Limb (tissue), 2 donors: ENCODE measurements around the gene AFAP1L1.

Source experiments
- DNase-seq, 2 donors: peaks; one replicate each; pipeline ENCODE4 v3.0.0-alpha.2; 2016; ENCODE audit errors: extremely low spot score in 2 of 2

The AFAP1L1 gene

DNA sequence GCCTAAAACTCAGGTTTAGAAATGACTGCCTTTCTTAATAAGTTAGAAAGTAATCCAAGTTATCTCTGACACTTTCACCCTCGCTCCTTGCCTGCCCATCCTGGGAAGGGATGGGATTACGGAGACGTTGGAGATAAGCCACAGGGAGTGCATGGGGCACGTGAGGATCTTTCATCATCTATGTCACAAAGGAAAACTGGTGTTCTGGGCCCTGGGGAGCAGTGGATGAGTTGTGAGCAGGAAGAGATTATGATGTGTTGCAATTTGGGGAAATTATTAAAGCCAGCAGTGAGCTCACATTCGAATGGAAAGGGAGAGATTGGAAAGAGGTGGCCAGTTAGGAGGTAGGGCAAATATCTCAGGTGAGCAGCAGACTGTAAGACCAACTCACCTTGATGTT, 12.8 kb downstream of the AFAP1L1 start:
- no peak for DNase-seq

DNA sequence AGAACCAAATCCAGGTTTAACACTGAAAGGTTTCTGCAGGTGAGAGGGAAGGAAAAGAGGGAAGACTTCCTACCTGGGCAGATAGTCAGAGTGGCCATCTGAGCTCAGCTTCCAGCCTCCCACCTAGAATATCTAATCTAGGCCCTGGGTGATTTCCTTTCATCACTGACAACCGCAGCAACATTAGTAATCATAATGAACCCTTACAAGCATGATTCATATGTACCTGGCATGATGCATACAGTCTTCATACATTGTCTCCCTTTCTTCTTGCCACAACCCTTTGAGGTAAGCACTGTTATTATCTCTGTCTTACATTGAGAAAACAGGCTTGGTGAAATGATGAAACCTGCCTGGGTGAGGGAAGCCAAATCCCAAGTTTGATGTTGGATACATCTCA, 13.5 kb downstream of the AFAP1L1 start:
- no peak for DNase-seq

DNA sequence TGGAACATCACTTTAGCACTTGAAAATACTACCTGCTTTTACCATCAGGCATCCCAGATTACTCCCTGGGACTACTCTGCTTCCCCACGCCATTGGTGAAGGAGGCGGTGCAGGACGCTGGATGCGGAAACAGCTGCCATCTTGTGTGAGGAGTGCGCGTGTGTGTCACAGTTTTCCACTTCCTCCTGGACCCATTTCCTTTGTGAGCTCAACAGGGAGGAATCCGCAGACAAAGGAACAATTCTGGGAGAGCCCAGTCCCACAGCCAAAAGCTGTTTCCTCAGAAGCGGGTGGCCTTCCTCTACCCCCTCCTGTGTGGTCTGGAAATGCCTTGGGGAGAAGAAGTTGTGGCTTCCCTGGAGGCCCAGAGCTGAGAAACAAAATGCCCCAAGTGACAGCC, 16.8 kb downstream of the AFAP1L1 start:
- DNase-seq = peak in 1 of 2 donors; percentile 45

DNA sequence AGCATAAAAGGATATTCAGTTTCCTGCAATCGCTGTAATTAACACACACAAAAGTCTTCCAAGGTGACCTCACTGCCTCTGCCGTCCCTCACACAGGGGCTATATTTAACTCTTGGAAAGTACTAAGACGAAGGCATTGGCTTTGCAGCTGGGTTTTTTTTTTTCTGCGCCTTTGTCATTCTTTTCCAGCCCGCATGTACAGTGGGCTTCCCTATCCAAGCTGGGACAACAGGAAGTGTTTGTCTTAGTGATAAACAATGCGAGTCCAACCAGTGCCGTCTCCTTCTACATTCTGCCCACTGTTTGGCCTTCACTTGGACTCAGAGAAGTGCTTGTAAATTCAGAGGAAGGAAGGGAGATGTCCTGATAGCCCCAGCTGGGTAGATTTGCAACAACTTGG, 17.6 kb downstream of the AFAP1L1 start:
- DNase-seq = no peak

DNA sequence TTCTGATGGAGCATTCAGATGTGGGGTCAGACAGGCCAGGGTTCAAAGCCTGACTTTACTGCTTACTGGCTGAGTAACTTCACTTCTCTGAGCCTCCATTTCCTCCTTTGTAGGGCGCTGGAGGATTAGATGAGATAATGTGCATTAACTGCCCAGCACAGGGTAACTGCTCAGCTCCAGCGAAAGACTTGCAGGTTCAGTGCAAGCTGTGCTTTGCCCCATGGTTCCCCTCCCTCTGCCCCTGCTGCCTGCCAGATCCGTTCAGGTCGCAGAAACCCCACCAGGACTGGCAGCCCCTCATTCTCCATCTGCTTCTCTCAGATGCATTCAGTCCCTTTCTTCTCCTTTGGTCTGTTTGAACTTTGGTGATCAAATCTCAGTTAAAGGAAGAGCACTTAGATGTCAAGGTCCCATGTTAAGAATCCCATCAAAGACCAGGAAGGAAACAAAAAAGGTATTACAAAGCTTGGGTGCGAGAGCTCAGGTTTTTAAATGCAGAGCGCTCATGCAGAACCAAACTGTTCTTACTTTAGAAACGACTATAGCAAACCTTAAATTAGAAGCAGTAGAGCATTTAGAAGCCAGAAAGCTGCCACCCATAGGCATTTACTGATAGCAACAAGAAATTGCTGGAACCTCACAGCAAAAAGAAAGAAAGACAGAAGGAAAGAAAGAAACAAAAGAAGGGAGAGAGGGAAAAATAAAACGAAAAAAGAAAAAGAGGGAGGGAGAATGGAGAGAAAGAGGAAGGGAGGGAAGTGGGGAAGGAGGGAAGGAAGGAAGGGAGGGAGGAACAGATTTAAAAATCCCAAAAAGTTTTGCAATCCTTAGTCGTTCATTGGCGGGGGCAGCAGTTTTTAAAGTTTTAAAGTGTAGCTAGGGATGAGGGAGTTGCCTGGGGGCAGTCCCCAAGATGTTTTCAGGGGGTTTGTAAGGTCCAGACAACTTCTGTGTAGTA, 23.5 kb downstream of the AFAP1L1 start:
- no peak for DNase-seq

DNA sequence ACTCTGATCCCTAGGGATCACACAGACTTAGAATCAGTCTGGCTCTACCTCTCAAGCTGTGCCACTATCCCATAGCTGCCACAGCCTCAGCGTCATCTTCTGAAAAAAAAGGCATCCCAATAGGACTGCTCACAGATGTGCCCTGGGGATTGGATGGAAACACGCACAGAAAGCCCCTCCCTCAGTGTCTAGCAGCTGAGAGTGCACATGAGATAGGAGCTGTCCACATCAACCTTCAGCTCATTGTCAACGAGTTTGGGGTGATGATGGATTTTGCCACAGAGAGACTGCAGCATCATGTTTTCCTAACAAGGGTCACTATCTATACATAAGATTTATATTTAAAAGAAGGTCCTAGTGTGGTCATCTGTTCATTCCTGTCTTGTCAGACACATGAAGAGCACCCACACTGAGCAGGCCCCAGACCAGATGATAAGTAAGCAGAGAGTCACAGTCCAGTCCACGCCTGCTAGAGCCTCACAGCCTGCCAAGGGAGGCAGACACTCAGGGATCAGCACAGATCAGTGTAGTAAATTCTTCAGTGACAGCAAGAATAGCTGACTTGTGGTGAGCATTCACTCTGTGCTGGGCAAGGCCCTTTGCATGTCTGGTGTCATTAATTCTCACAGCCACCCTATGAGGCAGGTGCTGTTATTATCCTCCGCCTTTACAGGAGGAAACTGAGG, 25.8 kb downstream of the AFAP1L1 start:
- no peak for DNase-seq

DNA sequence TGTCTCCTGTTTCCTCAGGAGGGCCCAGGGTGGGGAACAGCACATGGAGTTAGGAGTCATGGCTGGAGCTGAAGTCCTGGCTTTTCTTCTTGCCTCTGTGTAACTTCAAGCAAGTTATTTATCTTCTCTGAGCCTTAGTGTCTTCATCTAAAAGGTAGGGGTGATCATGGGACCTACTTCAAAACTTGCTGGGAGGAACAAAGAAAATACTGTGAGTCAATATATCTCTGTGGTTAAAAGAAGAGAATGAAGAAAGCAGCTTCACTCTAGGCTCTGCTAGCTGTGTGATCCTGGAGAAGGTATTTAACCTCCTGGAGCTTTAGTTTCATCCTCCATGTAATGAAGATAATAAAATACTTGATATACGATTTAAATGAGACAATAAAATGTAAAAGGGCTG, 26.5 kb downstream of the AFAP1L1 start:
- no peak for DNase-seq

DNA sequence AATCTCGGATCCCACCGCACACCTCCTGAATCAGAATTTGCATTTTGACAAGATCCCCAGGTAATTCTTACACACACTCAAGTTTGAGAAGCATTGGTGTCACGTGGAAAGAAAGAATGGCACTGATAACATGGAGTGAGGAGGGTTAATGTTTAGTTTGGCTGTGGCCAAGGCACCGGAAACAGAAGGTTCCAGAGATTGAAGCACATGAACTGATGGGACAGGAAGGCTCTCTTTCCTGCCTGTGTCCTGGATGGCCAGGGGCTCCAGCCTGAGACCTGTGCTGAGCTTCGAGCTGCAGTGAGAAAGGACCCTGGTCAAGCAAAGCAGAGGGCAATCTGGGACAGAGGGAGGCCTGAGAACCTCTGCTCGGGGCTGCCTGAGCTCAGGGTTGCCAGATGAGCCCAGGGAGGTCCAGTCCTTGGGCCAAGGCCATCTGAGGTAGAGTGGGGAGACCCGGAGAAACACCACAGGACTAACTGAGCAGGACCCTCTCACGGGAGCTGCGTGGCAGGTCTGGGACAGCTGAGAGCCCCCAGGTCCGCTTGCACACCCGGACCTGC, 27.3 kb downstream of the AFAP1L1 start:
- no peak for DNase-seq

DNA sequence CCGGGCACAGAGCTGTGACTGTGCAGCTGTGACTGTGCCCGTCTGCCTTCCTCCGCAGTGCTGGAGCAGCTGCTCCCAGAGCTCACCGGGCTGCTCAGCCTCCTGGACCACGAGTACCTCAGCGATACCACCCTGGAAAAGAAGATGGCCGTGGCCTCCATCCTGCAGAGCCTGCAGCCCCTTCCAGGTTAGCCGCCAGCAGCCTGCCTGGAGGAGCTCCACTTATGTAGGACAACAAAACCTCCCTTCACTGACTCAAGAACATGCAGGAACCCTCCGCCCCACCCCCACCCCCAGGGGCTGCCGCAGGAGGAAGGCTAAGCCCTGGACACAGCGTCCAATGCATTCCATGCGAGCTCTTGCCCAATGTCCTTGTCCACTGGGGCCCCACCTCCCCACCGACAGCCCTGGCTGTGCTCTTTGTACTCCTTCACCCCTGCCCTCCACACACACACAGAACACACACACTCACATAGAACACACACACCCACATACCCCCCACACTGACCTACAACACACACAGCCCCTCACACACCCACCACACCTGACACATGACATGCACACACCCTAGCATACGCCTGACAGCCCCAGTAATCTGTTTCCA, 27.9 kb downstream of the AFAP1L1 start:
- DNase-seq = no peak

DNA sequence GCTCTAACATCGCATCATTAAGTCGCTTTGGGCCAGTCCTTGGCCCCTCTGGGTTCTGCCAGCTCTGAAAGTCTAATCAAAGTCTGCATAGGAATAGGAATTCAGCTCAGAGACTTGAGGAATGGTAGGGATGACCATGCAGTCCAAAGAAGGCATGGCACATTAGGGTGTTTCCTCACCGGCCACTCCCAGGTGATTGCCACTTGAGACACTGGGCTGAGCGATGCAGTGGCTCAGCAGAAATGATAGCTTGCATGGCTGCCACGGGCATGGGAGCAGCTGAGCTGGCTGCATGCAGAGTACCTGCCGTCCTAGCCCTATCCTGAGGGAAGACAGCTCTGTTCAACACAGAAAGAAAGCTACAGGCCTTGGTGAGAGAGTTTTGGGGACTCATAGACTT, 28.8 kb downstream of the AFAP1L1 start:
- no peak for DNase-seq

DNA sequence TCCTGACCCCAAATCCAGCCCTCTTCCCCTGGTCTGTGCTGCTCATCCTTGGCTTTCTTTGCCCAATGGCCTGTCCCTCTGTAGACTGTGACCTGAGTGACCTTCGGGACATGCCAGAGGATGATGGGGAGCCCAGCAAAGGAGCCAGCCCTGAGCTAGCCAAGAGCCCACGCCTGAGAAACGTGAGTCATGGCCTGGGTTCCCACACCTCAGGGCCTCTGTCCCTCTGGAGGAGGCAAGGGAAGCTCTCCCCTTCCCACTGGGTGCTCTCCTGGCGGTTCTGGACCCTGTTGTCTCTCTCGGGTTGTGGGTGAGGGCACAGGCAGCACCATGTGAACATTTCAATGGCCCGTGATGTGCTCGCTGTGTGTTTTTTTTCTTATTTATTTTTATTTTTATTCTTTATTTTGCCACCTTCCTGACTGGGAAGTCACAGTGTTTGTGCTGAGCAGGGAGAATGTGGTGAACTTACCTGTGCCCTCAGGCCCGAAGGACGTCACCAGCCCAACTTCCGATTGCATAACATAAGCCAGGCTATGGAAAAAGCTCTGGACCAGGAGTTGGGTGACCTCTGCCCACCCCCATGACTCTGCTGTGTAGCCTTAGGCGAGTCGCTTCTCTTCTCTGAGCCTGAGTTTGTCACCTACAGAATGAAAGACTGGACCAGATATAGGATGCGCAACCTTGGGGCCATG, 29.5 kb downstream of the AFAP1L1 start:
- no peak for DNase-seq

DNA sequence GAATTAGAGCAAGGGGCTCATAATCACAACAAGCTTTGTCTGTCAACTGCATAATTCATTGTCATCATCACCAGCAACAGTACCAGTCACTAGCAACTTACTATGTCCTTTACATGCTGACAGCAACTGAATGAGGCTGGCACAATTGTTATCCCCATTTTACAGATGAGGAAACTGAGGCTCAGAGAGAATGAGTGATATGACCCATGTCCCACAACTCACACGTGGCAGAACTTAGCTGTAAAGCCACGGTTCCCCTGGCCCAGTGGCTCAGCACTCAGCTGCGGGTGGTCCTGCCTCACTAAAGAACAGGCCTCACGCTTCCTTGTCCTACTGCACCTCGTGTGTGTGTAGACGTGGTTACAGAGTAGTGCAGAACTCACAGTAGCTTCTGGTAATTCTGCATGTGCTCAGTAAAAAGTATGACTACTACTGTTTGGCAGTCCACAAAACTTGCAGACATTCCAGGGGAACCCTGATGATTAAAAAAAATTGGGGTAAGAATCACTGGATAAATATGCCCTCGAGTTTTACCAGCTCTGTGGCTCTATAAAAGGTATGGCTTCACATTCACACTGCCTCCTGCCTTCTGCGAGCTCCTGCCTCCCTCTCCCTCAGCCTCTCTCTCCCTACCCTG, 30.2 kb downstream of the AFAP1L1 start:
- no peak for DNase-seq

DNA sequence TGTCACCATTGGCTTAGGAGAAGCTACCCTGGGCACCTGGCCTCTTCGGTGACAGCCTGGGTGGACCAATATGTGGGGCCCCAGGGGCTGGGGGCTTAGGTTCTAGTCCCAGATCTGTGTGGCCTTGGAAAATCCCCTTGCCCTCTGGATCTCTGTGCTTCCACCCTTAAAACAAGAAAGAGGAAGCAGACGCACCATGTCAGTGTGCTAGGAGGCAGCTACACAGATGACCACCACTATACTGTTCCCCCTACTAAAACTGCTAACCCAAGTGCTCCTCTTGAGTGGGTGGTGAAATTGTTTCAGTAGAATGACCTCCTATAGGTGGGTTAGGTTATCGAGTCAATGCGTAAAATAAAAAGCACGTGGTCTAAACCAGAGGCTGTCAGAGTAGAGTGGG, 31.0 kb downstream of the AFAP1L1 start:
- no peak for DNase-seq

DNA sequence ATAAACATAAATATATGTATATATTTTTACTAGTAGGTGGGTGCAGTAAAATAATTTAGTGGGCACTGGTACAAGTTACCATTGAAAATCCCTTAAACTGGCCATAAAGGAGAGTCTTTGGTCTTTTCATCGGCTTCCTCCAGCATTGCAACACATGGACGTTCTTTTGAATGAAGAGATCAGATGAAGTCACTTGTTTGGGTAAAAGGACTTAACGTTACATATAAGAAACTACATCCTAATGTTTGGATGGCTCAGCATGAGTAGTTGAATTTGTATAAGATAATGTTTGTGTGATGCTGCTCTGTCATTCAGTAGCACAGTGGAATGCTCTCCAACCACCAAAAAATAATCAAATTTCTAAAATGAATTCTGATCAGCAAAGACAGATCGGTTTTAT, 31.6 kb downstream of the AFAP1L1 start:
- DNase-seq = no peak

DNA sequence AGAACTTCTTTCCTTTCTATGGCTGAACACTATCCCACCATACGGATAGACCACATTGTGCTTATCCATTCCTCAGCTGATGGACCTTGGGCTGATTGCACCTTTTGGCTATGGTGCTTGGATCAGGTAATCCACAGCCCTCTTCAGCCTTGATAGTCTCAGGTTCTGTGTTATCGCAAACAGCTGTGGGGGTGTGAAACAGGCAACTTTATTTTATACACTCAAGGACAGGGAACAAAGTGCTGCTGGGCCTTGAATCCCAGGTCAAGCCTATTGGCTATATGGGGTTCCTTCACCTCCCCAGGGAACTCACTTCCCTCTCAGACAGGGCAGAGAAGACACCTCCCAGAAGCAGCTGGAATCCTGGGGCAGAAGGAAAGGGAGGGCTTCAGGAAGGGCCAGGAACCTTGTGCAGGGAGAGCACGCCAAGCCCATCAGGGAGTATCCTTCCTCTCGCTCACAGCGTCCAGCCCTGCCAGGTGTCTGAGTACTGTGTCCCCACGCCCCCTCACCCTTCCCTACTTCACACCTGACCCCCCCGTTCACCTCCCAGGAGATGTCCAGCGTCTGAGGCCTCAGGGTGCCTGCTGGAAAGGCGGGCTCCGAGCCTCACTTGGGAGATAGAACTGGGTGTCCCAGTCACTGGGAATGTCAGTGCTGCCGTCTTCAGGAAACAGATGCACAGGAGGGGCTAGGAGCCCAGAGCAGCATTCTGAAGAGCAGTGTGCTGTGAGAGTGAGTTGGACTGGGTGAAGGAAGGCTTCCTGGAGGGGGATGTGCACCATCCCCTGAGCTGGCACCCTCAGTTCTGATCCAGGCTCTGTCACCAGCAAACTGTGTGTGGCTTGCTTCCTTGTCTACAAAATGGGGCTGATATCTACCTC, 32.8 kb downstream of the AFAP1L1 start:
- no peak for DNase-seq

DNA sequence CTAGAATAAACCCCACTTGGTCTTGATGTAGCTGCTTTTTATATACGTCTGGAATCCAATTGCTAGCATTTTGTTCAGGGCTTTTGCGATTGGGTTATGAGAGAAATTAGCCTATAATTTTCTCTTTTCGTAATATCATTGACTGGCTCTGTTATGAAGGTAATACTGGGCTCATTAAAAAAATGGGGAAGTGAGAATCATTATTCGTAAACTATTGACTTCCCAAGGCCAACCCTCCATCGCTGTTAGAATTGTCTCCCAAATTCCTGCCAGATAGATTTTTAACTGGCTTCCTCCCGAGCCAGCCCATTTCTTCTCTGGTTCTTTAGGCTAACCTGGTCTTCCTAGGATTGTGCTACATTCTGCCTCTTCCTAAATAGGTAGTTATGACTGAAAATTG, 37.7 kb downstream of the AFAP1L1 start:
- no peak for DNase-seq

DNA sequence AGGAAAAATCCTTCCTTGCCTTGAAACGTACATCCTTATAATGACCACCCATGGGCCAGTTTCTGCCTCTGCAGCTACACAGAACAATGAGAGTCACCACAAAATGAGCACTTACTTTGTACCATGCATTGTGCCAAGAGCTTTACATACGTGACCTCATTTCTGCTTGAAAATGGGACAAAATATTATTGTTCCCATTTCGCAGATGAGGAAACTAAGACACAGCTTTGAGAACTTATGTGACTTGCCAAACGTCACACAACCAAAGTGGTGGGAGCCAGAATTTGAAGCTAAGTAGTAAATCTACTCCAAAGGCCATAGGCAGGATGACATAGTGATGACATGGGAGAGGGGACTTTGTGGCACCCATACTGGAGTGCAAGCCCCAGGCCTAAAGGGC, 38.8 kb downstream of the AFAP1L1 start:
- no peak for DNase-seq

DNA sequence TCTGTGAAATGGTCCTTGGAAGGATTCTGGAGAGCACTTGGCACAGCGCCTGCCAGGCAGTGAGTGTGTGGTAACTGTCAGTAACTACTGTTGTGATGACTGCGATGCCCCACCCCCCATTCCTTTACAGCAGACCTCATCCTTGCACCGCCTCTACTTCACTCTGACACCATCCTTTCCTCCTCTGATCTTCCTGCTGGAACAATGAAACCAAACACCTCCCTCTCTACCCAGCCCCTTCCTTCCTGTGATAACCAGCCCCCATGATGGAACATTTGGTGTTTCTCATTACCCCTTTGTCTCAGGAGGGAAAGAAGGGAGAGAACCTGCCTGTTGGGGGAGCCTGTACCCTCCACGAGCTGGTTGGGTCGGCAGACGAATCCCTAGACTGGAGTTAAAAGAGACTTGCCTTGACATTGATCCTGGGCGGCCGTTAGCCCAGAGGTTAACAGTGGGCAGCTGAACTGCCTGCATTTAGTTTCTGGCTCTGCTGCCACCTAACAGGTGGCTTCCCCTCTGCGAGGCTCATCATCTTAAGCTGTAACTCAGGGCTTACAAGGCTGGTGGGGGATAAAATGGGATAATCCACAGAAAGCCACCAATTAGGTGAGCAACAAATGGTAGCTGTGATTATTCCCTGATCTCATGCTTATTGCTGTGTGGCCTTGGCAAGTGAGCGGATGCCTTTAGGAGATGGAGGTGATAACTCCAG, 39.4 kb downstream of the AFAP1L1 start:
- DNase-seq = no peak

DNA sequence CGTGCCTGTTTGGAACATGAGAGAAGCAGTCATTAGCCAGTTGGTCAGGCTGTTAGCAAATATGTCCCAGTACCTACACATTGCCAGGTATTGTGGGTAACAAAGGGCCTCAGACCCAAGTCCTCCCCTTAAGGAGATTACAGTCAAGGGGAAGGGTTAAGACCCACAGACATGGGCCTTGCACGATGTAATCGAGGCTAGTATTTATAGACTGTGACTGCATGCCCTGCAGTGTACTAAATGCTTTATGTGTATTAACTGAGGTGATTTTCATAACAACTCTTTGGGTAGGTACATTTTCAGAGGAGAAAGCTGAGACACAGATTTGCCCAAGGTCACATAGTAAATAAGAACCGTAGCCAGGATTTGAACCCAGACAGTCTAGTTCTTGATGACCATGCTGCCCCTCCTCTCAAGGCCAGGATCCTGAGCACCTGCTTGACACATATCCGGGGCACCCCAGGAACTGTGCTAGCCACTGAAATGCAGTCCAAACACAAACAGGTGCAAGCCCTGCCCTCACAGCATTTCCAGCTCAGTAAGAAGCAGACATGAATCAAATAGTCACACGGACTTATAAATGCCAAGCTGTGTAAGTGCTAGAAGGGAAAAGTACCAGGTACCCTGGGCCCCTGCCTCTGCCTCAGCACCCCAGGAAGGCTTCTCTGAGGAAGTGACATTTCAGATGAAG, 41.6 kb downstream of the AFAP1L1 start:
- no peak for DNase-seq
